ENCODE results near the gene INSRR.
A peak's percentile ranks its signal among the peaks of the same experiment; 100 is the strongest.

The INSRR gene

GRCh38 chr1:156858959-156859522 is at the start of gene INSRR:
Gene INSRR, minus strand, starts transcription at chr1:156859117. Its CDS starts 496 bp downstream, at chr1:156858621.
- no peak for DNase-seq
- Histone ChIP-seq H3K27me3 (peaks cover 0 to 81% of the 10 kb centered on the region in 2 donors), H3K4me3 (peak within 1 kb of the TSS; percentile 10 to 30)

DNA sequence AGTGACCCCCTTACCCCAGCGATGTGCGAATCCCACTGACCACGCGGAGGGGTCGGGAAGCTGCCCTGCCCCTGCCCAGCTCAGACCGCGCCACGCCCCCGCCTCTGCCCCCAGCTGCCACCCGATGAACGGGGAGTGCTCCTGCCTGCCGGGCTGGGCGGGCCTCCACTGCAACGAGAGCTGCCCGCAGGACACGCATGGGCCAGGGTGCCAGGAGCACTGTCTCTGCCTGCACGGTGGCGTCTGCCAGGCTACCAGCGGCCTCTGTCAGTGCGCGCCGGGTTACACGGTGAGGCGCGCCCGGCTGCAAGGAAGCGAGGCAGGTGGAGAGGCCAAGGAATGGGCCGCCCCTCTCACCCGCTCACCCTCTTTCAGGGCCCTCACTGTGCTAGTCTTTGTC is 49.6 kb upstream of the INSRR start:
- Histone ChIP-seq H3K27ac (no peak overlapping the region), H3K4me1 (peaks cover 0 to 9% (median 4%) of the 10 kb centered on the region in 4 donors), H3K27me3 (no peaks in the 10 kb centered on the region), H3K4me3 (no peak overlapping the region), H3K9me3 (no peaks in the 10 kb centered on the region), H3K36me3 (peaks cover 52 to 87% (median 67%) of the 10 kb centered on the region in 3 donors)
- TF ChIP-seq, protein P1, sequence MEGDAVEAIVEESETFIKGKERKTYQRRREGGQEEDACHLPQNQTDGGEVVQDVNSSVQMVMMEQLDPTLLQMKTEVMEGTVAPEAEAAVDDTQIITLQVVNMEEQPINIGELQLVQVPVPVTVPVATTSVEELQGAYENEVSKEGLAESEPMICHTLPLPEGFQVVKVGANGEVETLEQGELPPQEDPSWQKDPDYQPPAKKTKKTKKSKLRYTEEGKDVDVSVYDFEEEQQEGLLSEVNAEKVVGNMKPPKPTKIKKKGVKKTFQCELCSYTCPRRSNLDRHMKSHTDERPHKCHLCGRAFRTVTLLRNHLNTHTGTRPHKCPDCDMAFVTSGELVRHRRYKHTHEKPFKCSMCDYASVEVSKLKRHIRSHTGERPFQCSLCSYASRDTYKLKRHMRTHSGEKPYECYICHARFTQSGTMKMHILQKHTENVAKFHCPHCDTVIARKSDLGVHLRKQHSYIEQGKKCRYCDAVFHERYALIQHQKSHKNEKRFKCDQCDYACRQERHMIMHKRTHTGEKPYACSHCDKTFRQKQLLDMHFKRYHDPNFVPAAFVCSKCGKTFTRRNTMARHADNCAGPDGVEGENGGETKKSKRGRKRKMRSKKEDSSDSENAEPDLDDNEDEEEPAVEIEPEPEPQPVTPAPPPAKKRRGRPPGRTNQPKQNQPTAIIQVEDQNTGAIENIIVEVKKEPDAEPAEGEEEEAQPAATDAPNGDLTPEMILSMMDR (IDR thresholded peaks at IDR 0.05), result no peak
- intact Hi-C loops (cut with DNase I; ENCODE audit: low total_unique reads), result no loop called here
- no peak for DNase-seq

More at GRCh38 chr1:156858959-156859522, at the start of gene INSRR:
- intact Hi-C loops (cut with DNase I; ENCODE audit: low total_unique reads), result no loop called here
- Histone ChIP-seq H3K27ac (no peak within 1 kb of the TSS), H3K4me1 (peaks cover 0 to 27% (median 25%) of the 10 kb centered on the region in 4 donors), H3K36me3 (no peaks in the 10 kb centered on the region), H3K9me3 (no peaks in the 10 kb centered on the region)
- TF ChIP-seq, protein P1 (IDR thresholded peaks at IDR 0.05), result no peak

GRCh38 chr1:156906206-156906906 is 47.4 kb upstream of the INSRR start:
- intact Hi-C loops (cut with DNase I; ENCODE audit: low total_unique reads), result no loop called here
- no peak for DNase-seq
- Histone ChIP-seq H3K27me3 (no peaks in the 10 kb centered on the region), H3K36me3 (peaks cover 36 to 69% (median 45%) of the 10 kb centered on the region in 3 donors), H3K9me3 (no peaks in the 10 kb centered on the region), H3K4me1 (peaks cover 0 to 22% (median 12%) of the 10 kb centered on the region in 4 donors), H3K27ac (no peak overlapping the region), H3K4me3 (no peak overlapping the region)
- TF ChIP-seq, protein P1 (IDR thresholded peaks at IDR 0.05), result no peak

- no peak overlapping the region for H3K4me3 ChIP-seq
- H3K27me3 ChIP-seq, result no peaks in the 10 kb centered on the region
- intact Hi-C loops (cut with DNase I; ENCODE audit: low total_unique reads), result no loop called here
- no peak overlapping the region for H3K27ac ChIP-seq
- TF ChIP-seq, protein P1 (IDR thresholded peaks at IDR 0.05), result no peak
- no peak for DNase-seq
- no peaks in the 10 kb centered on the region for H3K9me3 ChIP-seq
- peaks cover 0 to 29% (median 18%) of the 10 kb centered on the region in 4 donors for H3K4me1 ChIP-seq
- H3K36me3 ChIP-seq, result peaks cover 36 to 69% (median 43%) of the 10 kb centered on the region in 3 donors
Measured at GRCh38 chr1:156905651-156906050, 46.7 kb upstream of the INSRR start.

DNA sequence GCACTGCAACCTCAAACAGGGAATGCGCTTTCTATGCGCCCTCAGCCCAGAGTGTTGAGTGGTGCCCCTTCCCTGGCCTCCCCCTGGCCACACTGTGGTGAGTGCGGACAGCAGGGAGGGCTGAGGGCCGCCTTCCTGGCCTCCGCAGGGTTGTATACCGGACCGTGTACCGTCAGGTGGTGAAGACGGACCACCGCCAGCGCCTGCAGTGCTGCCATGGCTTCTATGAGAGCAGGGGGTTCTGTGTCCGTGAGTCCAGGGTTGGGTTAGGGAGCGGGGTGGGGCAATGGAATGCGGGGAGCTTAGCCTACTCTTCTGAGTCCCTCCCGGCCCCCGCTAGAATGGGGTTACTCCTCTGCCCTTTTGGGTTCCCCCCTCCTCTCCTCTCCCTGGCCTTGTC is 46.3 kb upstream of the INSRR start:
- intact Hi-C loops (cut with DNase I; ENCODE audit: low total_unique reads), result no loop called here
- TF ChIP-seq, protein P1 (IDR thresholded peaks at IDR 0.05), result no peak

More for the DNA sequence above, 46.3 kb upstream of the INSRR start:
- no peak for DNase-seq
- H3K27me3 ChIP-seq, result no peaks in the 10 kb centered on the region
- H3K27ac ChIP-seq, result no peak overlapping the region
- H3K36me3 ChIP-seq, result peaks cover 32 to 65% (median 43%) of the 10 kb centered on the region in 3 donors
- H3K4me3 ChIP-seq, result no peak overlapping the region
- H3K9me3 ChIP-seq, result no peaks in the 10 kb centered on the region
- H3K4me1 ChIP-seq, result peaks cover 0 to 32% (median 19%) of the 10 kb centered on the region in 4 donors

Measured in tibial artery (tissue), 4 donors.